IMR-90 (cell line): ENCODE results near the gene PKD1L1. TPM values are rescaled to one million over a fixed set of nuclear protein-coding genes. Genes with fewer than 3 reads are reported as not detected.

Source experiments
- ATAC-seq: fragments of 200-7000 bp; cut with Tn5 transposase; 2 replicates; pipeline ENCODE4 v1.9.1; 2020; ENCODE audit warnings: low read depth, mild to moderate bottlenecking, moderate library complexity
- BruUV-seq: library from RNA; stranded (reverse); fragments of 400-500 nt; replicated peaks from 2 replicates; lab custom pipeline; 2021; lab: Mats Ljungman, UMichigan
- CTCF ChIA-PET: fragments of 300-600 bp; formaldehyde crosslinking; extraction: SDS; loops from one replicate; lab custom pipeline; 2021; ENCODE audit warnings: antibody characterized with exemption; lab: Yijun Ruan, JAX
- POLR2A ChIA-PET: fragments of 300-600 bp; sonication (Branson Sonifier 250); formaldehyde crosslinking; loops from one replicate; lab custom pipeline; 2022; ENCODE audit warnings: antibody characterized with exemption; ENCODE audit not compliant: unreplicated experiment; lab: Charles Lee
- DNase-seq: peaks from one replicate; pipeline ENCODE4 v3.0.0; 2013
- H2AFZ ChIP-seq: replicated peaks from 2 replicates; pipeline ENCODE3; 2013; ENCODE audit warnings: low read length, mild to moderate bottlenecking; ENCODE audit not compliant: poor library complexity
- H2AK5ac ChIP-seq: 2 replicates; pipeline ENCODE4 v1.6.1; 2013; ENCODE audit warnings: low read depth, low read length, inconsistent platforms
- H2AK9ac ChIP-seq: replicated peaks from 2 replicates; pipeline ENCODE3; 2013; ENCODE audit warnings: mild to moderate bottlenecking, low read depth, low read length, moderate library complexity; ENCODE audit not compliant: poor library complexity
- H2BK120ac ChIP-seq: 2 replicates; pipeline ENCODE4 v1.6.1; 2013; ENCODE audit warnings: low read depth, low read length, inconsistent platforms
- H2BK15ac ChIP-seq: 3 replicates; pipeline ENCODE4 v1.6.1; 2013; ENCODE audit warnings: low read depth, low read length, inconsistent platforms
- H2BK20ac ChIP-seq: 2 replicates; pipeline ENCODE4 v1.6.1; 2013; ENCODE audit warnings: low read depth, mild to moderate bottlenecking, inconsistent platforms, low read length, moderate library complexity
- H2BK5ac ChIP-seq: 2 replicates; pipeline ENCODE4 v1.6.1; 2013; ENCODE audit warnings: mild to moderate bottlenecking, low read depth, low read length, inconsistent platforms; ENCODE audit not compliant: poor library complexity, severe bottlenecking
- H3K14ac ChIP-seq: replicated peaks from 2 replicates; pipeline ENCODE4 v1.6.1; 2013; ENCODE audit warnings: low read depth, low read length, inconsistent platforms
- H3K18ac ChIP-seq: 2 replicates; pipeline ENCODE4 v1.6.1; 2013; ENCODE audit warnings: low read depth, low read length, control low read depth
- H3K23ac ChIP-seq: 2 replicates; pipeline ENCODE4 v1.6.1; 2013; ENCODE audit warnings: low read depth, low read length, inconsistent platforms
- H3K27ac ChIP-seq: 2 replicates; pipeline ENCODE4 v1.5.1; 2013; ENCODE audit warnings: mild to moderate bottlenecking, control low read depth, low read length; ENCODE audit not compliant: insufficient read depth
- H3K27me3 ChIP-seq: 2 replicates; pipeline ENCODE4 v1.6.1; 2013; ENCODE audit warnings: low read length; ENCODE audit not compliant: control insufficient read depth, insufficient read depth
- H3K36me3 ChIP-seq: 2 replicates; pipeline ENCODE4 v1.6.1; 2013; ENCODE audit warnings: low read length, mixed read lengths; ENCODE audit not compliant: control insufficient read depth, insufficient read depth
- H3K4ac ChIP-seq: 2 replicates; pipeline ENCODE4 v1.6.1; 2013; ENCODE audit warnings: low read depth, low read length, inconsistent platforms
- H3K4me1 ChIP-seq: 2 replicates; pipeline ENCODE4 v1.6.1; 2013; ENCODE audit warnings: low read length, mixed read lengths; ENCODE audit not compliant: control insufficient read depth, insufficient read depth
- H3K4me2 ChIP-seq: 2 replicates; pipeline ENCODE4 v1.6.1; 2013; ENCODE audit warnings: low read depth, mild to moderate bottlenecking, control low read depth, low read length, moderate library complexity
- H3K4me3 ChIP-seq: 2 replicates; pipeline ENCODE4 v1.5.1; 2013; ENCODE audit warnings: low read depth, mild to moderate bottlenecking, control low read depth, low read length, moderate library complexity; ENCODE audit not compliant: insufficient read depth
- H3K56ac ChIP-seq: 2 replicates; pipeline ENCODE4 v1.6.1; 2013; ENCODE audit warnings: low read length, inconsistent platforms; ENCODE audit not compliant: insufficient read depth; ENCODE audit errors: extremely low read depth
- H3K79me1 ChIP-seq, 2 experiments: 2 replicates each; pipeline ENCODE4 v1.6.1; 2013; ENCODE audit warnings: low read length in 2 of 2, inconsistent platforms in 1 of 2, low read depth in 1 of 2
- H3K9ac ChIP-seq: 2 replicates; pipeline ENCODE4 v1.6.1; 2013; ENCODE audit warnings: low read depth, low read length, control low read depth
- H3K9me1 ChIP-seq: 2 replicates; pipeline ENCODE4 v1.6.1; 2013; ENCODE audit warnings: low read length, inconsistent platforms; ENCODE audit not compliant: insufficient read depth
- H3K9me3 ChIP-seq: 2 replicates; pipeline ENCODE4 v1.6.1; 2013; ENCODE audit warnings: low read length; ENCODE audit not compliant: control insufficient read depth, insufficient read depth
- H4K20me1 ChIP-seq: 2 replicates; pipeline ENCODE4 v1.6.1; 2013; ENCODE audit warnings: low read length, inconsistent platforms; ENCODE audit not compliant: insufficient read depth
- H4K5ac ChIP-seq: 2 replicates; pipeline ENCODE4 v1.6.1; 2013; ENCODE audit warnings: mild to moderate bottlenecking, low read depth, low read length, control low read depth
- H4K8ac ChIP-seq, 2 experiments: 2 replicates each; pipeline ENCODE4 v1.6.1; 2013; ENCODE audit warnings: low read depth in 2 of 2, low read length in 2 of 2, control low read depth in 1 of 2, inconsistent platforms in 1 of 2
- H4K91ac ChIP-seq: 2 replicates; pipeline ENCODE4 v1.6.1; 2013; ENCODE audit warnings: low read depth, low read length, inconsistent platforms; ENCODE audit not compliant: insufficient read depth
- BHLHE40 ChIP-seq: fragments of 150-350 bp; IDR thresholded peaks from 2 replicates; pipeline ENCODE4 v1.6.1; 2016; ENCODE audit warnings: mild to moderate bottlenecking, low read depth, low read length
- CEBPB ChIP-seq: IDR thresholded peaks from 2 replicates; pipeline ENCODE4 v1.6.1; 2012; ENCODE audit warnings: low read depth, low read length, improper control_type of control experiment
- CHD1 ChIP-seq: IDR thresholded peaks from 2 replicates; pipeline ENCODE4 v1.6.1; 2012; ENCODE audit warnings: low read depth, low read length, improper control_type of control experiment
- CTCF ChIP-seq: conservative IDR thresholded peaks from 2 replicates; pipeline ENCODE4 v1.5.1; 2012; ENCODE audit warnings: mild to moderate bottlenecking, low read depth, low read length, improper control_type of control experiment
- ELK1 ChIP-seq: fragments of 150-350 bp; IDR thresholded peaks from 2 replicates; pipeline ENCODE4 v1.6.1; 2016; ENCODE audit warnings: low read depth, mild to moderate bottlenecking, low read length, moderate library complexity, borderline replicate concordance
- FOS ChIP-seq: fragments of 150-350 bp; IDR thresholded peaks from 2 replicates; pipeline ENCODE4 v1.6.1; 2016; ENCODE audit warnings: low read depth, low read length
- MAFK ChIP-seq: IDR thresholded peaks from 2 replicates; pipeline ENCODE4 v1.6.1; 2012; ENCODE audit warnings: low read depth, low read length, improper control_type of control experiment
- MAZ ChIP-seq: IDR thresholded peaks from 2 replicates; pipeline ENCODE4 v1.6.1; 2012; ENCODE audit warnings: low read depth, mild to moderate bottlenecking, low read length, improper control_type of control experiment, moderate library complexity, borderline replicate concordance
- MXI1 ChIP-seq: IDR thresholded peaks from 2 replicates; pipeline ENCODE4 v1.6.1; 2012; ENCODE audit warnings: low read depth, mild to moderate bottlenecking, low read length, moderate library complexity, borderline replicate concordance
- NFE2L2 ChIP-seq: fragments of 150-350 bp; IDR thresholded peaks from 2 replicates; pipeline ENCODE4 v1.6.1; 2016; ENCODE audit warnings: low read depth, mild to moderate bottlenecking, low read length
- POLR2A ChIP-seq: IDR thresholded peaks from 2 replicates; pipeline ENCODE4 v1.6.1; 2012; ENCODE audit warnings: mild to moderate bottlenecking, low read depth, low read length
- RCOR1 ChIP-seq: IDR thresholded peaks from 2 replicates; pipeline ENCODE4 v1.6.1; 2012; ENCODE audit warnings: mild to moderate bottlenecking, low read length, improper control_type of control experiment; ENCODE audit not compliant: insufficient replicate concordance
- RFX5 ChIP-seq: IDR thresholded peaks from 2 replicates; pipeline ENCODE4 v1.8.0; 2012; ENCODE audit warnings: low read depth, mild to moderate bottlenecking, low read length, moderate library complexity
- SMC3 ChIP-seq: fragments of 150-350 bp; IDR thresholded peaks from 2 replicates; pipeline ENCODE4 v1.6.1; 2016; ENCODE audit warnings: low read depth, mild to moderate bottlenecking, antibody characterized with exemption, low read length, moderate library complexity
- USF2 ChIP-seq: fragments of 150-350 bp; IDR thresholded peaks from 2 replicates; pipeline ENCODE4 v1.6.1; 2017; ENCODE audit warnings: mild to moderate bottlenecking, antibody characterized with exemption, low read length, low read depth
- WGBS, 2 experiments: methylation state at CpG; one replicate each; pipeline versions ENCODE4 v1.1.5 to v1.1.7; 2013; ENCODE audit warnings: missing lambda C conversion rate in 2 of 2; ENCODE audit not compliant: insufficient read length in 1 of 2; ENCODE audit errors: extremely low coverage in 2 of 2; 5-methylcytosine and 5-hydroxymethylcytosine counted together
- dilution Hi-C: fragments of 300-500 bp; cut with HindIII; formaldehyde crosslinking; loops from one replicate; pipeline ENCODE4 v1.14.3; 2018; ENCODE audit warnings: low sequenced_read_pairs; ENCODE audit not compliant: unreplicated experiment
- in situ Hi-C: fragments of 300-500 bp; cut with MboI; formaldehyde crosslinking; loops from 3 replicates; pipeline ENCODE4 v1.14.3; 2019; ENCODE audit warnings: low sequenced_read_pairs, inconsistent platforms, mixed read lengths
- intact Hi-C: fragments of 100-400 bp; cut with micrococcal nuclease; formaldehyde crosslinking; loops from 2 replicates; pipeline ENCODE4 v1.10.0; 2022
- polyA plus RNA-seq, 3 experiments: library from polyadenylated mRNA; depleted of rRNA; stranded (reverse); fragments of >200 nt; gene quantifications; 2 replicates each; pipeline ENCODE4 v1.2.3, GENCODE V29; 2012; ENCODE audit warnings: low replicate concordance in 1 of 3
- total RNA-seq: library from RNA; depleted of rRNA; stranded (reverse); fragments of >200 nt; gene quantifications from 2 replicates; pipeline ENCODE4 v1.2.3, GENCODE V29; 2012

Gene PKD1L1
- total and polyA plus RNA-seq, 2 of the 4 experiments (the other 2 are of a cell fraction) = under 0.01 to 0.15 TPM

GRCh38 chr7:47833211-47833610 is 115.1 kb downstream of the PKD1L1 start:
- Histone ChIP-seq H2BK5ac (no peak overlapping the region), H3K4me1 (no peaks in the 10 kb centered on the region), H4K5ac (no peak overlapping the region), H3K27ac (no peak overlapping the region), H3K18ac (no peak overlapping the region), H2AFZ (no peak overlapping the region), H3K36me3 (no peaks in the 10 kb centered on the region), H4K20me1 (no peaks in the 10 kb centered on the region), H3K4me3 (no peak overlapping the region), H4K8ac (no peak overlapping the region), H3K4ac (no peak overlapping the region), H3K9me3 (no peaks in the 10 kb centered on the region), H3K79me1 (no peaks in the 10 kb centered on the region), H2BK15ac (no peak overlapping the region), H2AK5ac (no peak overlapping the region), H2BK20ac (no peak overlapping the region), H2AK9ac (no peak overlapping the region), H3K9ac (no peak overlapping the region), H2BK120ac (no peak overlapping the region), H3K4me2 (no peak overlapping the region), H3K56ac (no peak overlapping the region), H3K23ac (no peak overlapping the region), H3K27me3 (peaks cover 26% of the 10 kb centered on the region), H3K9me1 (no peaks in the 10 kb centered on the region; the same call in 1 of the 2 replicates), H4K91ac (no peak overlapping the region), H3K14ac (no peak overlapping the region)
- TF ChIP-seq SMC3 (no peak), MXI1 (no peak), MAZ (no peak), MAFK (no peak), BHLHE40 (no peak), CEBPB (no peak), RFX5 (no peak), FOS (no peak), POLR2A (no peak), RCOR1 (no peak), USF2 (no peak), NFE2L2 (no peak), CTCF (no peak), ELK1 (no peak), CHD1 (no peak)
- dilution Hi-C loops (no loop called here), in situ Hi-C loops (no loop called here), intact Hi-C loops (no loop called here)
- ChIA-PET CTCF (no interaction called here), POLR2A (interaction anchor here (0.5 kb wide), 1 partner anchor 142 kb away, joined by 12 read pairs; no protein-coding TSS in a partner anchor)
- 100% methylated on average over 2 of the region's 8 CpGs; no CpG with 5 or more reads in 1 of the 2 experiments for WGBS, 2 experiments
- no TSS peak for BruUV-seq
- no peak for DNase-seq
- ATAC-seq = no peak
